Panc1 (cell line): ENCODE results near the gene DLGAP5. TPM values are rescaled to one million over a fixed set of nuclear protein-coding genes. Genes with fewer than 3 reads are reported as not detected.

Experiments
- ATAC-seq: fragments of 200-7000 bp; cut with Tn5 transposase; 2 replicates; pipeline ENCODE4 v1.9.1; 2020; ENCODE audit warnings: mild to moderate bottlenecking, moderate library complexity
- BruUV-seq: library from RNA; stranded (reverse); fragments of 400-500 nt; replicated peaks from 2 replicates; lab custom pipeline; 2021; lab: Mats Ljungman, UMichigan
- CTCF ChIA-PET: fragments of 300-600 bp; sonication (Branson Sonifier 250); formaldehyde crosslinking; loops from one replicate; lab custom pipeline; 2022; ENCODE audit warnings: antibody characterized with exemption; lab: Charles Lee
- POLR2A ChIA-PET: fragments of 300-600 bp; sonication (Branson Sonifier 250); formaldehyde crosslinking; loops from one replicate; lab custom pipeline; 2022; ENCODE audit warnings: antibody characterized with exemption; lab: Charles Lee
- DNase-seq: peaks from one replicate; pipeline ENCODE4 v3.0.0-alpha.2; 2010; ENCODE audit warnings: low read depth, low spot score
- H3K27ac ChIP-seq: 2 replicates; pipeline ENCODE4 v1.5.1; 2011; ENCODE audit warnings: mild to moderate bottlenecking, low read length, inconsistent platforms
- H3K27me3 ChIP-seq: fragments of 200-500 bp; sonication (Bioruptor generic); 2 replicates; pipeline ENCODE4 v1.6.0; 2014; ENCODE audit warnings: low read length, inconsistent platforms; ENCODE audit not compliant: control insufficient read depth, insufficient read depth
- H3K36me3 ChIP-seq: fragments of 200-500 bp; sonication (Bioruptor generic); 2 replicates; pipeline ENCODE4 v1.5.1; 2014; ENCODE audit warnings: inconsistent platforms, mild to moderate bottlenecking, low read length, moderate library complexity; ENCODE audit not compliant: control insufficient read depth, insufficient read depth
- H3K4me1 ChIP-seq: 2 replicates; pipeline ENCODE4 v1.5.1; 2011; ENCODE audit warnings: inconsistent platforms, mild to moderate bottlenecking, low read length, moderate library complexity; ENCODE audit not compliant: control insufficient read depth, insufficient read depth
- H3K4me3 ChIP-seq, 2 experiments: 2 replicates each; pipeline ENCODE4 v1.5.1; 2011 to 2012; ENCODE audit warnings: low read depth in 2 of 2, low read length in 2 of 2, mild to moderate bottlenecking in 2 of 2, inconsistent platforms in 1 of 2, moderate library complexity in 1 of 2
- H3K9me3 ChIP-seq: fragments of 200-500 bp; sonication (Bioruptor generic); 2 replicates; pipeline ENCODE4 v1.5.1; 2014; ENCODE audit warnings: low read depth, mild to moderate bottlenecking, inconsistent platforms, low read length, moderate library complexity; ENCODE audit not compliant: control insufficient read depth, insufficient read depth
- CTCF ChIP-seq: fragments of 450-650 bp; IDR thresholded peaks from 2 replicates; pipeline ENCODE4 v1.5.1; 2017; ENCODE audit warnings: mild to moderate bottlenecking
- POLR2AphosphoS5 ChIP-seq: IDR thresholded peaks from 2 replicates; pipeline ENCODE4 v1.6.1; 2012; ENCODE audit warnings: mild to moderate bottlenecking, low read depth, low read length, moderate library complexity
- REST ChIP-seq, 2 experiments: IDR thresholded peaks; 2 replicates each; pipeline ENCODE4 v1.6.1; 2011 to 2012; ENCODE audit warnings: low read depth in 2 of 2, control low read depth in 1 of 2, low read length in 1 of 2, mild to moderate bottlenecking in 1 of 2, moderate library complexity in 1 of 2; ENCODE audit not compliant: insufficient read depth in 1 of 2
- SIN3A ChIP-seq: IDR thresholded peaks from 2 replicates; pipeline ENCODE4 v1.6.1; 2012; ENCODE audit warnings: low read depth, mild to moderate bottlenecking, low read length, moderate library complexity, borderline replicate concordance; ENCODE audit not compliant: insufficient read depth
- TCF7L2 ChIP-seq: IDR thresholded peaks from 2 replicates; pipeline ENCODE4 v1.6.1; 2011; ENCODE audit warnings: mild to moderate bottlenecking, low read depth, low read length, inconsistent platforms
- in situ Hi-C: cut with HindIII; loops from 2 replicates; pipeline ENCODE4 v1.10.0; 2016; ENCODE audit warnings: low sequenced_read_pairs, low pct_unique_long_range_greater_than_20kb
- intact Hi-C: fragments of 100-400 bp; cut with micrococcal nuclease; formaldehyde crosslinking; loops from one replicate; pipeline ENCODE4 v1.10.0; 2022; ENCODE audit not compliant: unreplicated experiment
- total RNA-seq: library from RNA; stranded (reverse); gene quantifications from one replicate; pipeline ENCODE4 v1.2.1, GENCODE V29; 2021; ENCODE audit not compliant: unreplicated experiment

DLGAP5 gene
- total RNA-seq, 1 experiment from 2014 or later, result 48.7 TPM

GRCh38 chr14:55194656-55195355 is 3.4 kb upstream of the DLGAP5 start:
- intact Hi-C loops (no loop called here), in situ Hi-C loops (no loop called here)
- CTCF ChIA-PET, result no interaction called here

GRCh38 chr14:55192054-55192621 is 753 bp upstream of the DLGAP5 start:
- peaks cover 10% of the 10 kb centered on the region for H3K4me1 ChIP-seq
- peak overlapping the region; percentile 90 to 96 for H3K4me3 ChIP-seq
- ChIA-PET CTCF (no interaction called here), POLR2A (no interaction called here)
- DNase-seq, result no peak
- peaks cover 6% of the 10 kb centered on the region; the same call in 1 of the 2 replicates for H3K36me3 ChIP-seq
- no TSS peak for BruUV-seq
- in situ Hi-C loops, result no loop called here
- H3K27me3 ChIP-seq, result no peaks in the 10 kb centered on the region
- intact Hi-C loops, result no loop called here
- peak overlapping the region; percentile 86 for H3K27ac ChIP-seq
- no peaks in the 10 kb centered on the region for H3K9me3 ChIP-seq
- ATAC-seq, result no peak
- TF ChIP-seq POLR2AphosphoS5, result no peak
- TF ChIP-seq SIN3A, result no peak
- no peak for TF ChIP-seq REST (IDR thresholded peaks at IDR 0.05; ENCODE audit: insufficient read depth in 1 of 2, low read depth in 2 of 2, low read length in 1 of 2)

More at GRCh38 chr14:55194656-55195355, 3.4 kb upstream of the DLGAP5 start:
- Histone ChIP-seq H3K36me3 (peaks cover 5% of the 10 kb centered on the region; the same call in 1 of the 2 replicates), H3K27ac (no peak overlapping the region), H3K27me3 (no peaks in the 10 kb centered on the region), H3K4me1 (peaks cover 4% of the 10 kb centered on the region), H3K4me3 (no peak overlapping the region), H3K9me3 (no peaks in the 10 kb centered on the region)
- no TSS peak for BruUV-seq
- no peak for ATAC-seq
- TF ChIP-seq REST (IDR thresholded peaks at IDR 0.05; ENCODE audit: insufficient read depth in 1 of 2, low read depth in 2 of 2, low read length in 1 of 2), result no peak
- no peak for TF ChIP-seq SIN3A
- TF ChIP-seq CTCF, result no peak
- no peak for TF ChIP-seq TCF7L2
- TF ChIP-seq POLR2AphosphoS5, result no peak
- POLR2A ChIA-PET, result interaction anchor here (0.6 kb wide), 1 partner anchor 9 kb away, joined by 3 read pairs; no protein-coding TSS in a partner anchor
- no peak for DNase-seq
